Erythroblast (primary cell): Measurements from ENCODE around the gene LMNTD2.

ENCODE experiments used
- GATA1 ChIP-seq: IDR thresholded peaks from 2 replicates; pipeline ENCODE4 v1.6.1; 2011; ENCODE audit warnings: low read depth, mild to moderate bottlenecking, control low read depth, low read length, moderate library complexity
- POLR2A ChIP-seq: IDR thresholded peaks from 2 replicates; pipeline ENCODE4 v1.6.1; 2011; ENCODE audit warnings: mild to moderate bottlenecking, low read length

GRCh38 chr11:507727-508515 lies 52.6 kb downstream of the LMNTD2 start:
- TF ChIP-seq POLR2A (no peak), GATA1 (no peak)
